K562 (cell line): Measurements from ENCODE around the gene SLITRK2. TPM values are rescaled to one million over a fixed set of nuclear protein-coding genes. Genes with fewer than 3 reads are reported as not detected.

Experiments used
- ATAC-seq: fragments of 200-7000 bp; cut with Tn5 transposase; 3 replicates; pipeline ENCODE4 v1.9.1; 2020; ENCODE audit warnings: moderate library complexity
- BruUV-seq: library from RNA; stranded (reverse); fragments of 400-500 nt; replicated peaks from 2 replicates; lab custom pipeline; 2021; lab: Mats Ljungman, UMichigan
- CTCF ChIA-PET: fragments of 300-600 bp; formaldehyde crosslinking; extraction: SDS; loops from one replicate; lab custom pipeline; 2021; ENCODE audit warnings: low intra/inter-chr PET ratio; lab: Yijun Ruan, JAX
- POLR2A ChIA-PET: fragments of 300-600, 350-650 bp; sonication (Branson Sonifier 250); formaldehyde crosslinking; extraction: SDS; loops from one replicate; lab custom pipeline; 2021; ENCODE audit warnings: antibody characterized with exemption, inconsistent platforms; lab: Yijun Ruan, JAX
- DNase-seq, 4 experiments: peaks; one replicate each; pipeline versions ENCODE4 v3.0.0 to v3.0.0-alpha.2; 2011 to 2018; ENCODE audit warnings: low spot score in 3 of 4, mixed read lengths in 3 of 4; ENCODE audit errors: extremely low read depth in 1 of 4
- FAIRE-seq: peaks from 2 replicates; lab custom pipeline; 2011; peaks lifted over from hg19 to GRCh38; lab: Jason Lieb, UNC
- H2AFZ ChIP-seq: 2 replicates; pipeline ENCODE4 v1.6.0; 2011; ENCODE audit warnings: low read depth, low read length, control low read depth, inconsistent platforms
- H3K27ac ChIP-seq: fragments of 200-600 bp; 3 replicates; pipeline ENCODE4 v1.8.0; 2011; ENCODE audit warnings: low read depth, mild to moderate bottlenecking, control low read depth, inconsistent platforms, low read length, moderate library complexity, mixed read lengths; ENCODE audit errors: extremely low read depth
- H3K27me3 ChIP-seq, 2 experiments: fragments of 300-600 bp in 1 of 2; 2 replicates in 1 of 2; 3 replicates in 1 of 2; pipeline versions ENCODE4 v1.6.0 to v1.8.0; 2011; ENCODE audit warnings: inconsistent platforms in 2 of 2, low read length in 2 of 2, mild to moderate bottlenecking in 1 of 2, mixed read lengths in 1 of 2, moderate library complexity in 1 of 2; ENCODE audit not compliant: control insufficient read depth in 2 of 2, insufficient read depth in 2 of 2
- H3K36me3 ChIP-seq: fragments of 300-600 bp; 3 replicates; pipeline ENCODE4 v1.8.0; 2011; ENCODE audit warnings: mild to moderate bottlenecking, low read length, inconsistent platforms; ENCODE audit not compliant: control insufficient read depth, insufficient read depth
- H3K4me1 ChIP-seq, 2 experiments: fragments of 200-600 bp in 1 of 2; replicated peaks in 1 of 2; 2 replicates in 1 of 2; 3 replicates in 1 of 2; pipeline versions ENCODE4 v1.5.1 to v1.8.0; 2011; ENCODE audit warnings: inconsistent platforms in 2 of 2, low read length in 2 of 2, mild to moderate bottlenecking in 1 of 2, mixed read lengths in 1 of 2, moderate library complexity in 1 of 2; ENCODE audit not compliant: control insufficient read depth in 2 of 2, insufficient read depth in 2 of 2
- H3K4me2 ChIP-seq: 2 replicates; pipeline ENCODE4 v1.6.1; 2011; ENCODE audit warnings: low read length, control low read depth, inconsistent platforms, mixed read lengths; ENCODE audit not compliant: insufficient read depth
- H3K4me3 ChIP-seq: fragments of 200-600 bp; sonication (generic), shearing (Covaris generic); 2 replicates; pipeline ENCODE4 v1.5.1; 2016; ENCODE audit warnings: control low read depth, inconsistent platforms
- H3K79me2 ChIP-seq: fragments of 200-600 bp; 3 replicates; pipeline ENCODE4 v1.8.0; 2011; ENCODE audit warnings: low read length, inconsistent platforms; ENCODE audit not compliant: control insufficient read depth, insufficient read depth
- H3K9ac ChIP-seq, 2 experiments: 2 replicates each; pipeline versions ENCODE4 v1.6.0 to v1.6.1; 2011; ENCODE audit warnings: low read depth in 2 of 2, low read length in 2 of 2, control low read depth in 1 of 2, inconsistent platforms in 1 of 2, mild to moderate bottlenecking in 1 of 2, mixed read lengths in 1 of 2; ENCODE audit not compliant: insufficient read depth in 1 of 2
- H3K9me1 ChIP-seq: one replicate; pipeline ENCODE4 v1.6.0; 2011; ENCODE audit warnings: inconsistent platforms, mild to moderate bottlenecking, low read length, moderate library complexity; ENCODE audit not compliant: control insufficient read depth, insufficient read depth
- H3K9me3 ChIP-seq: replicated peaks from 2 replicates; pipeline ENCODE4 v1.5.1; 2011; ENCODE audit warnings: low read depth, low read length, inconsistent platforms; ENCODE audit not compliant: control insufficient read depth, insufficient read depth
- H4K20me1 ChIP-seq: replicated peaks from 2 replicates; pipeline ENCODE4 v1.6.1; 2011; ENCODE audit warnings: low read length, inconsistent platforms, mixed read lengths; ENCODE audit not compliant: control insufficient read depth, insufficient read depth
- BRF1 ChIP-seq: IDR thresholded peaks from 3 replicates; pipeline ENCODE4 v1.6.1; 2011; ENCODE audit warnings: borderline replicate concordance, mild to moderate bottlenecking; ENCODE audit not compliant: insufficient read length; ENCODE audit errors: extremely low read depth
- CTCFL ChIP-seq: IDR thresholded peaks from 2 replicates; pipeline ENCODE4 v1.6.1; 2011; ENCODE audit warnings: borderline replicate concordance, low read depth, mild to moderate bottlenecking, moderate library complexity, low read length; ENCODE audit not compliant: insufficient read depth, poor library complexity, severe bottlenecking
- GMEB1 ChIP-seq: fragments of 250-450 bp; sonication (Bioruptor Pico); IDR thresholded peaks from 2 replicates; pipeline ENCODE4 v1.4.0; 2020; ENCODE audit warnings: mild to moderate bottlenecking
- NELFE ChIP-seq: IDR thresholded peaks from 2 replicates; pipeline ENCODE4 v1.6.1; 2011; ENCODE audit warnings: mild to moderate bottlenecking; ENCODE audit not compliant: insufficient read depth, insufficient read length
- RBM17 ChIP-seq: fragments of 200-400 bp; formaldehyde crosslinking; IDR thresholded peaks from 2 replicates; pipeline ENCODE4 v1.6.1; 2017; ENCODE audit warnings: low read depth, mild to moderate bottlenecking, low read length, borderline replicate concordance
- SIRT6 ChIP-seq: IDR thresholded peaks from one replicate; pipeline ENCODE4 v1.6.1; 2012; ENCODE audit warnings: low read depth, mild to moderate bottlenecking, control low read depth, inconsistent platforms, low read length, moderate library complexity
- ZFP30 ChIP-seq: fragments of 250-450 bp; sonication (Bioruptor Pico); IDR thresholded peaks from 2 replicates; pipeline ENCODE4 v1.8.0; 2022; ENCODE audit warnings: moderate library complexity, mild to moderate bottlenecking, inconsistent platforms, borderline replicate concordance
- ZNF24 ChIP-seq: fragments of 450-650 bp; IDR thresholded peaks from 2 replicates; pipeline ENCODE4 v1.6.1; 2016
- ZNF609 ChIP-seq: sonication (generic); formaldehyde crosslinking; IDR thresholded peaks from 2 replicates; pipeline ENCODE4 v1.8.1; 2023; ENCODE audit warnings: missing genetic modification reagents, mild to moderate bottlenecking, borderline replicate concordance
- WGBS: fragments of 100-300 bp; shearing (Covaris generic); methylation state at CpG from one replicate; pipeline ENCODE4 v1.1.6; 2016; ENCODE audit warnings: low coverage, mixed read lengths; ENCODE audit not compliant: insufficient coverage; ENCODE audit errors: missing lambda C conversion rate; 5-methylcytosine and 5-hydroxymethylcytosine counted together
- in situ Hi-C: fragments of 300-500 bp; cut with MboI; formaldehyde crosslinking; loops from 4 replicates; pipeline ENCODE4 v1.15.0; 2018; ENCODE audit warnings: inconsistent platforms, mixed read lengths
- intact Hi-C: fragments of 100-400 bp; cut with micrococcal nuclease; formaldehyde crosslinking; loops from 2 replicates; pipeline ENCODE4 v1.14.2; 2022
- polyA plus RNA-seq, 8 experiments: library from polyadenylated mRNA; depleted of rRNA in 4 of 8; stranded (reverse) in 5 of 8; unstranded in 3 of 8; fragments of >200 nt; fragmentation: Nextera tagmentation in 2 of 8; fragmentation: Illumina TruSeq in 1 of 8; extraction: Ambion mirVana in 2 of 8; extraction: Trizol in 1 of 8; gene quantifications; 2 replicates each; pipeline versions ENCODE4 v1.2.1 to v1.2.3, GENCODE V29; 2011 to 2014; ENCODE audit warnings: inconsistent platforms in 1 of 8, missing spikeins in 1 of 8
- total RNA-seq, 7 experiments: library from RNA; depleted of rRNA in 6 of 7; stranded (reverse); fragments of >200 nt in 6 of 7; fragmentation: Illumina TruSeq in 2 of 7; extraction: Trizol in 2 of 7; gene quantifications; 2 replicates each; pipeline versions ENCODE4 v1.2.1 to v1.2.3, GENCODE V29; 2011 to 2021; ENCODE audit warnings: low replicate concordance in 1 of 7

SLITRK2 gene
- total and polyA plus RNA-seq, 9 of the 15 experiments (the other 6 are each of a cell fraction or from before 2014, with no cell fraction given): not detected

GRCh38 chrX:145818186-145819113, 821 bp downstream of the SLITRK2 start:
- no peaks in the 10 kb centered on the region for H3K9me3 ChIP-seq
- WGBS: 10% methylated on average over 30 of the region's 70 CpGs
- no peak overlapping the region for H3K27ac ChIP-seq
- no peaks in the 10 kb centered on the region for H4K20me1 ChIP-seq
- no peaks in the 10 kb centered on the region for H3K27me3 ChIP-seq
- ChIA-PET CTCF (no interaction called here), POLR2A (no interaction called here)
- H3K9ac ChIP-seq: no peak overlapping the region
- no peaks in the 10 kb centered on the region for H3K9me1 ChIP-seq
- no peak overlapping the region for H3K4me2 ChIP-seq
- H3K36me3 ChIP-seq: no peaks in the 10 kb centered on the region
- no TSS peak for BruUV-seq
- DNase-seq (no peak), ATAC-seq (no peak), FAIRE-seq (no peak)
- H3K79me2 ChIP-seq: no peaks in the 10 kb centered on the region
- H3K4me3 ChIP-seq: no peak overlapping the region
- no peak overlapping the region for H2AFZ ChIP-seq
- no peaks in the 10 kb centered on the region for H3K4me1 ChIP-seq
- in situ Hi-C loops (no loop called here), intact Hi-C loops (no loop called here)
- TF ChIP-seq CTCFL (no peak), BRF1 (no peak), SIRT6 (no peak), ZNF609 (CRISPR knock-in tag) (no peak), ZNF24 (no peak), NELFE (no peak), ZFP30 (CRISPR knock-in tag) (no peak), GMEB1 (CRISPR knock-in tag) (no peak), RBM17 (no peak)
